Stimulated activated CD8-positive, alpha-beta memory T cell treated with anti-CD3 and anti-CD28 coated beads, Interleukin-15, amount 100 ng/mL, for 24 hours (primary cell): ENCODE data around the gene FMO2.
"Not testable (repeated sequence)": the region's sequence is repeated elsewhere in the genome, so short reads cannot be mapped to it uniquely, and the experiment has no call there.

Experiments used
- DNase-seq: peaks from one replicate; pipeline ENCODE4 v3.0.0-alpha.2; 2020; ENCODE audit warnings: low read depth

Gene FMO2

DNA sequence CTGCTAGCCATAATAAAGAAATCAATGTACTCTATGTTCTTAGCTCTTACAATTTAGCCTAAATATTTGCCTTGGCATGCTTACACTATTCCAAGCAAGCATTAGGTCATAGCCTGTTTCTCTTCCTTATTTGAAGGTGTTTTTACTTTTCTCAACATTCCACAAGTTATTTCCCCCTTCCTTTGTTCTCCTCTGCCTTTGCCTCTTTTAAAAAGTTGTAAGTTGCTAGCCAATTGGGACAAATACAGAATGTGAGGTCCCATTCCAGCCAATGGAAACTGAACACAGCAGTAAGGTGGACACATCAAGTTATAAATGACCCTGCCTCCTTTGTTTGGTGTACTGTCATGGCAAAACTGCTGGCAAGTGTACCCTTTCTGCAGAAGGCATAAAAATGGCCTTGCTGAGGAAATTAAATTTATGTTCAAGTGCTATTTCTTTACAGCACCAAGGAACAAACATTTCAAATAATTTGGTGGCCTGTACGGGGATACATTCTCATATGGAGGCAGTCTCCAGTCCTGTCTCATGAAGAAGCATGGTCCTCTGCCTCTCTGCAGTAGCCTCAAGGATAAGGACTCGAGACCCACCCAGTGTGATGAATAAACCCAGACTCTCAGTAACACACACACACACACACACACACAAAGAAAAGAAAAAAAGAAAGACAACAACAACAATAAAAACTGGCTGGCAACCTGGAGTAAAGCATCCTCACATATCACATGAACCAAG is 34.4 kb downstream of the FMO2 start:
- no peak for DNase-seq

GRCh38 chr1:171220081-171220420 is 35.0 kb downstream of the FMO2 start:
- no peak for DNase-seq

- no peak for DNase-seq
Measured at GRCh38 chr1:171220581-171221054, 35.5 kb downstream of the FMO2 start.

GRCh38 chr1:171221665-171222591 is 36.8 kb downstream of the FMO2 start:
- DNase-seq = no peak

DNA sequence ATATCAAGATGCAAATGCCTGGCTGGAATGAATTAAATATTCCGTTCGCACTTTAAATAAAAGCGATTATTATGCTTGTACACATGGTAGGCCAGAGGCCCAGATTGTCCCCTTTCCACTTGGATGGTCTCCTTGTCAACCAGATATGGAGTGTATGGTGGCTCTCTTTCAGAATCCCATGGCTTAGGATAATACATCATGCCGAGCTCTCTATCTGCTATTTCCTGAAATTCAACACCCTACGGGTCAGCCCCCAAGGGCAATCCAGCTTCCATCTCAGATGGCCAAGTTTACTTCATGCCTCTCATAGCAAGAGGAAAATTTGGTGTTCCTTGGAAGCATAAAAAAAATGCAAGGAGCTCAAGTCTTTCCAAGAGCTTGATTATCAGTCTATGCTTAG is 37.8 kb downstream of the FMO2 start:
- DNase-seq = no peak

DNA sequence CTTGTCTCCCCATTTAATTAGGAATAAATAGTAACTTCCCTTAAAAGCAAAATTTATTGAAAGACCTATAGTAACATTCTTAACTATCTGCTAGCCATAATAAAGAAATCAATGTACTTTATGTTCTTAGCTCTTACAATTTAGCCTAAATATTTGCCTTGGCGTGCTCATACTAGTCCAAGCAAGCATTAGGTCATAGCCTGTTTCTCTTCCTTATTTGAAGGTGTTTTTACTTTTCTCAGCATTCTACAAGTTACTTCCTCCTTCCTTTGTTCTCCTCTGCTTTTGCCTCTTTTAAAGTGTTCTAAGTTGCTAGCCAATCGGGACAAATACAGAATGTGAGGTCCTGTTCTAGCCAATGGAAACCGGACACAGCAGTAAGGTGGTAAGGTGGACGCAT is 39.2 kb downstream of the FMO2 start:
- DNase-seq = not testable (repeated sequence)

DNA sequence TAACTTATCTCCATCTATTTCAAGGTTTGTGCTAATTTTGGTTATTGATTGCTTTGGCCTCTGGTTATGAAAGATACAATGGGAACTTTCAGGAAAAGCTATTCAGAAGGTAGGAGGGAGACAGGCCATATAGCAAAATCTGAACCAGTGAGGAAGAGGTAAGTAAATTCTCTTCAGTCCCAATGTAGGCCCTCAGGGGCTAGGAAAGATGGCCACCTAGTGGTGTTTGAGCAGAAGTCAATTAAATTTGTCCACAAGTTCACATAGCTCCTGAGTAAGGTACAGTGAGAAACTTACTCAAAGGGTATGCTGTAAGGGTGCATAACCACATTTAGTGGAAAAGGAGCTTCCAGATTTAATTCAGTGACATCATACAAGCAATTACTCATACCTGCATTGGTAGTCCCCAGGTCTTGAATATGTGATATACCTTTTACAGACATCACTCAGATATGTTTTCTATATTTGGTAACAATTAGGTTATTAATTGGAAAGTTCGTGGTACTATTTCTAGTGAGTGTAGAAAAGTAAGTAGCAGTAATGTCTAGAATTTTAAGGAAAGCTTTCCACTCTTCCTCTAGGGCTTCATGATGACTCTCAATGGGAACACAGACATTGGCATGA is 41.8 kb downstream of the FMO2 start:
- DNase-seq = no peak

- no peak for DNase-seq
Measured at GRCh38 chr1:171231326-171231725, 46.2 kb downstream of the FMO2 start.

DNA sequence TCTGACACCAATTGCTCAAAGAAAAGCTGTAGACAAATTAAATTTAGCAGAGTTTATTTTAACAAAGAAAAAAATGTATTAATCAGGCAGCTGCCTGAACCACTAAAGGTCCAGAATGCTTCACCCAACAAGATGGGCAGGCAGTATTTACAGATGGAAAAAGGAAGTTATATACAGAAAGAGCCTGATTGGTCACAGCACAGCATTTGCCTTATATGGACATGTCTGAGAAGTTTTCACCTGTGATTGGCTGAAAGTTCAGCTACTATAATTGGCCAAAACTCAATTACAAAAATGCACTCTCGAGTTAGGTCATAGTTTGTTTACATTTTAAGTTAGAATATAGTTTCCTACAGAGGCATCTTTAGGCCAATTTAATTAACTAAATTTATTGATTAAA is 48.1 kb downstream of the FMO2 start:
- DNase-seq = no peak

- DNase-seq = not testable (repeated sequence)
Measured at GRCh38 chr1:171236231-171236630, 51.1 kb downstream of the FMO2 start.

DNA sequence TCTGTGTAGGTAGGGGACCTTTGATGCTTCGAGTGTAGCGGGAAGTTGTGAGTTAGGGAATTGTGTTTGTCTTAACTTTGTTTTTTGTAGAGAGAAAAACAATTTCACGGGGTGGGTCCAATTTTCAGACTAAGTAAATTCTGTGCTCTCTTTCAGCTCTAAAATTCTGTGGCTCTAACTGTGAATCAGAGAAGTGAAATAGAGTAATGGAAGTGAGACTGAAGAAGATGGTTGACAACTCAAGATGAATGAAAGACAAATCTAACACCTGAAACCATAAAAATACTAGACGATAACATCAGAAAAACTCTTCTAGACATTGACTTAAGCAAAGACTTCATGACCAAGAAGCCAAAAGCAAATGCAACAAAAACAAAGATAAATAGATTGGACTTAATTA is 58.8 kb downstream of the FMO2 start:
- no peak for DNase-seq

DNA sequence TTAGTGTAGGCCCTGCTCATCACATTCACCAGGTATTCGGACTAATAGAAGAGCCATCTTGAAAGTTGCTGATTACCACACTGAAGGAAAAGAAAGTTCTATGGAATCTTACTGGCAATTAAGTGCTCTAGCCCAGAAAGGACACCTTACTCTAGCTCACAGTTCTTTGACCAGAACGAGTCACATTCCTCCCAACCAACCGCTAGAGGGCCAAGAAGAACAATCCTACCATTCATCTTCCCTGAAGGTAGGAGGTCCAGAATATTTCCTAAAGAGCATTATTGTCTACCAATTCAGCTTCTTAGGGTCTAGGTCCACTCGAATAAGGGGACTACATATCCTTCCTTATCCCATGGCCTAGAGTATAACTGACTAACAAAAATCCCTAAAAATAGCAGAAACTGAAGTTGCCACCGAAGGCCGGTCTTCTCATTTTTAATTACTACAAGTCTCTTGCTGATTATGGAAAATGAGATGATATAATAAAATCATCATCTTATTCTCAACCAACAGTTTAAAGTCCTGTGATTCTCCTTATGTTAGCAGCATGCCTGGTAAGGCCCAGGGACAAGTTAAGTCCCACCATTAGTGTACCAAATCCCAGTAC is 60.5 kb downstream of the FMO2 start:
- no peak for DNase-seq

GRCh38 chr1:171247501-171247900 is 62.4 kb downstream of the FMO2 start:
- no peak for DNase-seq

DNA sequence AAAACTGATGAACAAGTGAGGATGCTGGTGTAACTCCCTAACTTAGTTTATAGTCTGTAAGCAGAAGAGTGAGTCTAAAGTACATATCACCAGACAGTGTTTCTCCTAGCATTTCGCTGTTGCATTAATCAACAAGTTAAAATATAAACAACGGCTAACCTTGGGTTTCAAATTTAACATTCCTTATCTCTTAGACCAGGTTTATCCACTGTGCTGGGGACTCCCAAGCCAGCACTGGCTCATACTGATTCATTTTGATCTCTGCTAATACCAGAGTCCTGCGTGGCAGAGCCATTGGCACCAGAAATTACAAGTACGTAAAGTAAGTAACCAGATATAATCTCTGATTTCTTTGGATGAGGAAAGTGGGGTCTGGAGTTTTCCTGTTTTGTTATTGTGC is 63.2 kb downstream of the FMO2 start, which contains the start of gene FMO1:
FMO1 (plus strand) TSS at position 193 of the 400 bp plus-strand sequence. CDS start 9,594 bp downstream, outside the sequence.
- no peak for DNase-seq

DNA sequence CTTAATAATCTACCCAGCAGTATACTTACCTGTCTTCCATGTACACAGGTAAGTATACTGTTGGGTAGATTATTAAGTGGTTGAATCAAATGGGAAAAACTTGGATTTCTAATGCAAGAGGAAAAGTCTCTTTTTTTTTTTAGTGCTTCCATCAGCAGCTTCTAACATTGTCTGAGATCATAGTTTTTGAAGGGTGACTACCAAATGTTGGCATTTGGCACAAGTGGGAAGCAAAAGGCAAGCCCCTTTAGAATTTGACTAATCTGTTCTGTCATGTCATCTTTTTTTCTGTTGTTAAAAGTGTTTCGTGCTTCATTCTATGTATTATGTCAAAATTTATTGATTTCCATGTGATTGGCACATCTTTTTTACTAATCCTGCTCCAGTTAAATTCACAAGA is 63.7 kb downstream of the FMO2 start:
- DNase-seq = no peak

DNA sequence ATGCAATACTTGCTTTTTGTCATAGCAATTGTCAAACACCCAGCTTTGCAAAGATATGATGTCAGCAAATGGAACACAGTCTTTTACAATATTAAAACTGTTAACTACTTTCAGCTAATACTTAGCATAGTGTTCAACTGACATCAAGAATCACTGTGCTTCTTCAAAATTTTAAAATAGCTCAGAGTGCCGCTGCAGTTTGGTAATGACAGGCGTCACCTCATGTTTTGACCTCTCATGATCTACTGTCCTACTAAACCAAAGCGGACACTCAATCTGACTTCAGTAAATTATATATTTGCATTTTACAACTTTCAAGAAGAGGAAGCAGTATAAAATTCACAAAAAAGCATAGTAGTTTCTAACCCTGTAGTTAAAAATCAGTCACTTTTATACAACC is 65.2 kb downstream of the FMO2 start:
- no peak for DNase-seq

- DNase-seq = no peak
Measured at GRCh38 chr1:171251042-171251951, 66.2 kb downstream of the FMO2 start.

DNA sequence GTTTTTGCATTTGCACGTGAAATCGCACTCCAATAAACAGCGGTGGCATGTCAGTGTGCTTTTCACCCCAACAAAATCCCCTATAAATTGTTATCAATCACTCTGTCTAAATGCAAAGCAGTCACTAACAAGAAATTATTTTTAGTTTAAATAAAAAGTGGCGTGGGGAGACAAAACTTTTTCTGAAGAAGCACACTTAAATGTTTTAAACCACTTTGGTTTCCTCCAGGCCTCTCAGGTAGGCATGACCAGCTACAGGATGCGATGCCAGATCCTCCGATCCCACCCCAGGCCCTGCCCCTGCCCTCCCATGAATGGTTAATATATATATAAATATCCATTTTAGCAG is 66.8 kb downstream of the FMO2 start:
- DNase-seq = no peak

DNA sequence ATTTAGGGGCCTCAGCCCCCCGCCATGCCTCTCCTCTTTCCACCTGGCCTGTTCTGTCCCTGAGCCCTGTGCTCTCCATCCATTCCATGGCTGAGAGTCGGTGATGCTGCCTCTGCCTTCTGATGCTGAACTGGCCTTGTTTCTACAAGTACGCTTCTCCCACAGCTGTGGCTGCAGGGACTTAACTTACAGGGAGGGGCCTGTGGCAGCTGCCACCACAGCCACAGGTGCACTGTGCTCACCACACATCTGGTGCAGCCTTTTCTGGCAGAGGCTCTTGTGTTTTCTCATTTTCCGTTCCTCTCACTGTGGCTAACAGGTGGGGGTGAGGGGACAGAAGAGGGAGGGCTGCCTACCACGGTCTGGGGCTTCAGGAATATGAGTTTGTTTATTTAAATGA is 67.4 kb downstream of the FMO2 start:
- no peak for DNase-seq

- DNase-seq = no peak
Measured at GRCh38 chr1:171254859-171255258, 69.8 kb downstream of the FMO2 start.

DNA sequence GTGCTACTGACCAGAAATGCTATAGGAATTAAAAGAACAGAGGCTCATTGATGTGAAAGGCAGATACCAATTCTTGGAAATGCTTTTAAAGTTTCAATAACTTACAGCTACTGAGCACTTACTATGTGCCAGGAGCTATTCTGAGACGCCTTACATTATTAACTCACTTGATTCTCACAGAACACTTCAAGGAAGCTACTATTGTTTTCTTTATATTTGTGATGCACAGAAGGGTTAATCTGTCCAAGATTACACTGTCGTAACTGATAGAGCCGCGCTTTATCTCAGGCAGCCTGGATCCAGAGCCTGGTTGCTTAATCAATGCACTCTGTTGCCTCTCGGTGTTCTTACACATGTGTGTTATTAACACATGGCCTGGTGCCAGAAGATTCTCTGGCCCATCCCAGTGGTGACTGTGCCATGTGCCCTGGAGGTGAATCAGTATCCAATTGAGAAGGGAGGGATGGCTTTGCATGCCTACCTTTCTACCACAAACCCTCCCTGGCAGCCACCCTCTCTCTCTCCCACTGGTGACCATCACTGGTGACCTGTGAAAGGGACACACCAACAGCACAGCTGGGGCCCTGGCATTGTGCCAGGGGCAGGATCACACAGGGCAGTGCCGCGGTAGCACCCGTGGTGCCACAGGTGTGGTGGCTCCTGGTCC is 72.0 kb downstream of the FMO2 start:
- no peak for DNase-seq
